ENCODE measurements around the gene FAM111A.

GRCh38 chr11:59180907-59181306, 38.3 kb downstream of the FAM111A start:
- TF ChIP-seq ARHGAP35 (IDR thresholded peaks at IDR 0.05; ENCODE audit: partially characterized antibody) (no peak), ZNF274 (IDR thresholded peaks at IDR 0.05; ENCODE audit: borderline replicate concordance, low read depth, low read length) (no peak), CTCF (IDR thresholded peaks at IDR 0.05 in 2 of 3, conservative IDR thresholded peaks at IDR 0.05 in 1 of 3; ENCODE audit: insufficient read depth in 2 of 3, low read depth in 1 of 3, low read length in 3 of 3) (no peak), SETDB1 (IDR thresholded peaks at IDR 0.05; ENCODE audit: low read length) (no peak), ZBTB33 (CRISPR knock-in tag; IDR thresholded peaks at IDR 0.05) (no peak), NRF1 (conservative IDR thresholded peaks at IDR 0.05 in 1 of 2, IDR thresholded peaks at IDR 0.05 in 1 of 2) (no peak), MEF2A (IDR thresholded peaks at IDR 0.05; ENCODE audit: control insufficient read depth, low read depth, low read length) (no peak), TAL1 (IDR thresholded peaks at IDR 0.05) (no peak), FOXA1 (IDR thresholded peaks at IDR 0.05; ENCODE audit: borderline replicate concordance) (no peak), EP300 (IDR thresholded peaks at IDR 0.05; ENCODE audit: low read length) (no peak)
